Activated CD8-positive, alpha-beta memory T cell treated with anti-CD3 and anti-CD28 coated beads, Interleukin-2, amount 50 U/mL, for 24 hours (primary cell): ENCODE results near the gene TET3.

ENCODE experiments used
- DNase-seq: peaks from one replicate; pipeline ENCODE4 v3.0.0-alpha.2; 2020; ENCODE audit errors: extremely low read depth

Gene TET3

GRCh38 chr2:73987109-73987947, 2.6 kb downstream of the TET3 start:
- DNase-seq, result no peak

- no peak for DNase-seq
Measured at GRCh38 chr2:73987948-73988700, 3.4 kb downstream of the TET3 start.

DNA sequence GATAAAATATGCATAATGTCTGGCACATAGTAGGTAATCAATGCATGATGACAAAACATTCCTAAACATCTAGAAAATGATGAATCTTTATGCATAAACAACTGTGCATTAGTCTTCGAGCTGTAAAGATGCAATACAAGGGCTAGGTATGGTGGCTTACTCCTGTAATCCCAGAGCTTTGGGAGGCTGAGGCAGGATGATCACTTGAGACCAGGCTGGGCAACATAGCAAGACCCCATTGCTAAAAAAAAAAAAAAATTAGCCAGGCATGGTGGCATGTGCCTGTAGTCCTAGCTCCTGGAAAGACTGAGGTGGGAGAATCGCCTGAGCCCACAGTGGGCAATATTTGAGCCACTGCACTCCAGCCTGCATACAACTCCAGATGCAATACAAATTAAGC, 5.3 kb downstream of the TET3 start:
- DNase-seq, result no peak

GRCh38 chr2:73990531-73990930, 5.8 kb downstream of the TET3 start:
- DNase-seq, result no peak

- no peak for DNase-seq
Measured at GRCh38 chr2:73992036-73992435, 7.3 kb downstream of the TET3 start.

DNA sequence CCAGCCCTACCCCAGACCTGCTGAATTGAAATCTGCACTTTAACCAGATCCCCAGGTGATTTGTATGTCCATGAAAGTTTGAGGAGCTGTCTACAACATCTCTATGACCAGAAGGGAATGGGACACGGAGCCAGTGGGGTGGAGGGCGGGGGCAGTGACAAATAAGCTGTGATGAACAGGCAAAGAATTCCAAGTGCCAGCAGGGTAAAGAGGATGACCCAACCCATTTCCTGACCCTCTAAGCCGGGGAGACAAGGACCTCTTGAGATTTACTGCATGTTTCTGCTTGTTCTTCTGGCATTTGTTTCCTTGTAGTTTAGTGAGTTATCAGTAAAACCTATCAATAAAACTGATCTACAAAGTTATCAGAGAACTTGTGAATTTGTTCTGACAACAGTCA, 8.7 kb downstream of the TET3 start:
- DNase-seq, result no peak

- DNase-seq, result no peak
Measured at GRCh38 chr2:73993778-73994177, 9.1 kb downstream of the TET3 start.

DNA sequence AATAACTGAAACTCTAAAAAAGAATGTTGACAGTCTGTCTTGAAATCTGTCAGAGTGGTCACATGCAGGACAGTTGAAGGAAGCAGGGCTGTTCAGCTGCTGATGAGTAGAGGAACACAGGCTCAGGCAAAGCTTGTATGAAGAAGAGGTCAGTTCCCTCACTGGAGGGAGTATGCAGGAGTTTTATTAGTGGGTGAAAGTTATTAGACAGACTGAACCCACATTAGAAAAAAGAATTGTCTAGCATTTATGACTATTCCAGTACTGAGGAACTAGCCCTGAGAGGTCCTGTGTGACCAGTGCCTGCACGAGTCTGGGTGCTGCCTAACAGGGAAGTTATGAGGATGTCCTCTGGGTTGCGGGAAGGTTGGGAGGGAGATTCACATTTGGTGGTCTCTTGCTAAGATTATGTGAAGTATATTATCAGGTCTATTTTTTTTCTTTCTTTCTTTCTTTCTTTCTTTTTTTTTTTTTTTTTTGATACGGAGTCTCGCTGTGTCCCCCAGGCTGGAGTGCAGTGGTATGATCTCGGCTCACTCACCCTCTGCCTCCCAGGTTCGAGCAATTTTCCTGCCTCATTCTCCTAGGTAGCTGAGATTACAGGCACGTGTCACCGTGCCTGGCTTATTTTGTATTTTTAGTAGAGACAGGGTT, 9.6 kb downstream of the TET3 start:
- no peak for DNase-seq

DNA sequence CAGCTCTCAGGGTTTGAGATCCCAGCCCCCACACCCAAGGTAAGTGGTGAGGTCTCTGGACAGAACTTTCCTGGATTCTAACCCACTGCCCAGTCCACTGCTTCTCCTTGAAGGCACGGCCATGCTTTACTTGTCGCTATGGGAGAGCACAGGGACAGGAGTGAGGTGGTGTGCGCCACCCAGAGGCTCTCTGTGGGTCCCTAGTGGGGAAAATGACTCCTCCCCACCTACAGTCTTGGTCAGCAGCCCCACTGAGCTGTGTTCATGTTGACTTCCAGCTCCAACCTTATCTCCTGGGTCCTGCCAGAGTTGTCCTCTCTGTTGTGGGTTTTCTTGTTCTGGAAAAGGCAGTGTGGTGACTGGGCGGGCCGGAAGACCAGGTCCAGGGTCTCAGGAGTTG, 11.1 kb downstream of the TET3 start:
- DNase-seq, result no peak

GRCh38 chr2:73997813-73998212, 13.1 kb downstream of the TET3 start:
- DNase-seq, result no peak

DNA sequence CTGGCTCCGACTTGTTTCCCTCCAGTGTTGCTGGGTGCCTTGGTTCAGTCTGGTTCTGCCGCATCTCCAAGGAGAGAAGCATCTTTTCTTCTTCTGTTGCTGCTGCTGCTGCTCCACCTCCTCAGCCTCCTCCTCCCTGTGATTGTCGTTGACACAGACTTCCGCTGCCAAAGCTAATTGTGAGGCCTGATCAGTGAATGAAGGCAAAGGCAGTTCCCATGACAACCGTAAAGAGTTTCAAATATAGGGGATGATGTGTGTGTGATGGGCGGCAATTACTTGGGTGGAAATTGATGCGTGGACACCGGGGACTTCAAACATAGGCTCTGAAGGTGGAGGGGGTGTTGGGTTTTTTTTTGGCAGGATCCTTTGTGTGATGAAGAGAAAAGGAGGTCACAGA, 13.7 kb downstream of the TET3 start:
- no peak for DNase-seq

DNA sequence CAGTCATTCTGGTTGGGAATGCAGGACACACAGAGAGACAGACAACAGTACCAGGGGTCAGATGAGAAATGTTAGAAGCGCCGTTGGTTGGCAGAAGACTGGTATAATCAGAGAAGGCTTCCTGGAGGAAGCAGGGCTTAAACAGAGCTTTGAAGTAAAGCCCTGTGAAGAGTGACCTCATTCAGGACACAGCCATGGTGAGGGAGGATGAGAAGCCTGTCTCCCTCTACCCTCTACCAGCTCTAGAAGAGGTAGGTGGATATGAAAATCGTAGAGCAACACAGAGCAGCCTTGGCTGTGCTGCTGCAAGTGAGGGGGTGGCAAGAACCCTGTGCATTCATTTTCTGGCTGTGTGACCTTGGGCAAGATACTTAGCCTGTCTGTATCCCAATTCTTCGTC, 14.2 kb downstream of the TET3 start:
- DNase-seq, result no peak

GRCh38 chr2:73999881-74000597, 15.3 kb downstream of the TET3 start:
- no peak for DNase-seq

GRCh38 chr2:74000666-74001065, 16.0 kb downstream of the TET3 start:
- no peak for DNase-seq

- no peak for DNase-seq
Measured at GRCh38 chr2:74001121-74001520, 16.4 kb downstream of the TET3 start.

- DNase-seq, result no peak
Measured at GRCh38 chr2:74001781-74002504, 17.2 kb downstream of the TET3 start.

DNA sequence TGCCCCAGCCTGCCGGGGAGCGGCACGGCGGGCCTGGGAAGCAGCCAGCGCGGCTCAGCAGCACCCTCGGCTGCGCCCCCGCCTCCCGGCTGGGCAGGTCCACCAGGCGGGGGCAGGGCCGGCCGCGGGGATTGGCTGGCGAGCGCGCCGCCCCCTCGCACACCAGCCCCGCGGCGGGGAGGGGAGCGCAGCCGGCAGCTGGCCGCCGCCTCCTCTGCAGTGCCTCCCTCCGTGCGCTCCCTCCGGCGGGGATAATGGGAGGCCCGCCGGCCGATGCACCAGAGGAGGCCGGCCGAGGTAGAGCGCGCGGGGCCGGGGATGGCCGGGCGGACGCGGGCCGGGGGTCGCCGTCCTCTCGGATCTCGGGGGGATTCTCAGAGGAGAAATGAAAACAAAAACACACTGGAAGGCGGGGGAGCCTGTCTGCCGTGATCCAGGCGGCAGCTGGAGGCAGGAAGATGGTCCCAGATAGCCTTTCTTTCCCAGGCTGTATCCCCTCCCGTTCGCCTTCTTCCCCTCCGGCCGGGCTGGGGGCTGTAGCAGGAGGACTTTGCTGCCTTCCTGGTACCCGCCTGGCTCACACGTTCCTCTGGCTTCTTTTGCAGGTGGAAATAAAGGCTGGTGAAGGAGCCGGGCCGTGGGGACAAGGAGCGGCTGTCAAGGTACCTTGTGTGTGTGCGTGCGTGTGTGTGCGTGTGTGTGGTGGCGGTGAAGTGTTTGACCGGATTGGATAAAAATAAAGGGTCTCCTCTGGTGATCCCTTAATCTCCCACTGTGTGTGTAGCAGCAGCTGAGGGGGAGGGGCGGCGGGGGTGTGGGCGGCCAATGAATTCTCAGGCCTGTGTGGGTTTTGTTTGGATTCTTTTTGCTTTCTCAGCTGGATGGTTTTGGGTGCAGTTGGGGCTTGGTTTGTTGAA, 18.1 kb downstream of the TET3 start:
- DNase-seq, result no peak

- no peak for DNase-seq
Measured at GRCh38 chr2:74003494-74004211, 18.9 kb downstream of the TET3 start.
